Stimulated activated CD4-positive, alpha-beta T cell treated with anti-CD3 and anti-CD28 coated beads, Interleukin-15, amount 100 ng/mL, for 1 hour (primary cell): Measurements from ENCODE around the gene TFR2.
A peak's percentile ranks its signal among the peaks of the same experiment; 100 is the strongest.

Source experiments
- DNase-seq, 2 donors: peaks; one replicate each; pipeline ENCODE4 v3.0.0-alpha.2; 2020; ENCODE audit warnings: low read depth in 1 of 2, low spot score in 1 of 2

Gene TFR2

GRCh38 chr7:100654908-100655831 is 13.8 kb upstream of the TFR2 start:
- no peak for DNase-seq

- DNase-seq, result no peak
Measured at GRCh38 chr7:100649826-100650565, 8.6 kb upstream of the TFR2 start.

- DNase-seq, result no peak
Measured at GRCh38 chr7:100642534-100642907, 1.2 kb upstream of the TFR2 start.

GRCh38 chr7:100641860-100642533 is 645 bp upstream of the TFR2 start:
- no peak for DNase-seq

GRCh38 chr7:100640517-100641440 is 573 bp downstream of the TFR2 start:
- no peak for DNase-seq

- DNase-seq, result no peak
Measured at GRCh38 chr7:100639995-100640516, 1.3 kb downstream of the TFR2 start.

GRCh38 chr7:100632951-100633717 is 8.2 kb downstream of the TFR2 start:
- DNase-seq, result peak in 1 of 2 donors; percentile 39

- no peak for DNase-seq
Measured at GRCh38 chr7:100630066-100630465, 11.3 kb downstream of the TFR2 start.

- no peak for DNase-seq
Measured at GRCh38 chr7:100629117-100629716, 12.1 kb downstream of the TFR2 start.

GRCh38 chr7:100627238-100627549 is 14.2 kb downstream of the TFR2 start:
- DNase-seq, result no peak

GRCh38 chr7:100626530-100627237 is 14.7 kb downstream of the TFR2 start:
- peak; percentile 82 for DNase-seq

- no peak for DNase-seq
Measured at GRCh38 chr7:100626055-100626454, 15.3 kb downstream of the TFR2 start.

GRCh38 chr7:100623951-100624824 is 17.2 kb downstream of the TFR2 start:
- DNase-seq, result no peak

- no peak for DNase-seq
Measured at GRCh38 chr7:100621554-100621953, 19.8 kb downstream of the TFR2 start.

GRCh38 chr7:100620804-100621203 is 20.5 kb downstream of the TFR2 start:
- DNase-seq, result no peak

- DNase-seq, result no peak
Measured at GRCh38 chr7:100620239-100620638, 21.1 kb downstream of the TFR2 start.

GRCh38 chr7:100614308-100614861 is 27.0 kb downstream of the TFR2 start:
- no peak for DNase-seq
